Nucleus accumbens (tissue), 56 donors: ENCODE data around the gene KCNMB3.
"Not testable (repeated sequence)": the region's sequence is repeated elsewhere in the genome, so short reads cannot be mapped to it uniquely, and the experiment has no call there.

Experiments
- DNase-seq, 56 donors: peaks; one replicate each; lab custom pipeline; 2025; lab: John Stamatoyannopoulos, UW

KCNMB3 gene

GRCh38 chr3:179265092-179265491 is 14.2 kb upstream of the KCNMB3 start:
- no peak for DNase-seq

GRCh38 chr3:179264449-179264848 is 13.5 kb upstream of the KCNMB3 start:
- DNase-seq, result no peak

GRCh38 chr3:179263134-179263533 is 12.2 kb upstream of the KCNMB3 start:
- DNase-seq, result no peak

- peak in 50 of 56 donors; percentile 2 to 78 (median 34) for DNase-seq
Measured at GRCh38 chr3:179260949-179261765, 10.2 kb upstream of the KCNMB3 start.

- not testable (repeated sequence) for DNase-seq
Measured at GRCh38 chr3:179259959-179260756, 9.2 kb upstream of the KCNMB3 start.

GRCh38 chr3:179258820-179259219 is 7.9 kb upstream of the KCNMB3 start:
- no peak for DNase-seq

- not testable (repeated sequence) for DNase-seq
Measured at GRCh38 chr3:179257742-179258141, 6.8 kb upstream of the KCNMB3 start.

- no peak for DNase-seq
Measured at GRCh38 chr3:179256813-179257212, 5.9 kb upstream of the KCNMB3 start.

- no peak for DNase-seq
Measured at GRCh38 chr3:179247289-179248015, 3.5 kb downstream of the KCNMB3 start.

GRCh38 chr3:179244878-179245277 is 6.0 kb downstream of the KCNMB3 start:
- DNase-seq, result no peak

- DNase-seq, result not testable (repeated sequence)
Measured at GRCh38 chr3:179242859-179243258, 8.1 kb downstream of the KCNMB3 start.

- not testable (repeated sequence) for DNase-seq
Measured at GRCh38 chr3:179240299-179240698, 10.6 kb downstream of the KCNMB3 start.

- DNase-seq, result no peak
Measured at GRCh38 chr3:179236669-179237301, 14.1 kb downstream of the KCNMB3 start.

- DNase-seq, result no peak
Measured at GRCh38 chr3:179234199-179234598, 16.7 kb downstream of the KCNMB3 start.

- DNase-seq, result no peak
Measured at GRCh38 chr3:179233043-179233442, 17.9 kb downstream of the KCNMB3 start.

- peak in 3 of 56 donors; percentile 2 to 13 (median 6) for DNase-seq
Measured at GRCh38 chr3:179229177-179229576, 21.7 kb downstream of the KCNMB3 start.

- DNase-seq, result no peak
Measured at GRCh38 chr3:179227349-179227748, 23.6 kb downstream of the KCNMB3 start.

- no peak for DNase-seq
Measured at GRCh38 chr3:179224584-179224983, 26.3 kb downstream of the KCNMB3 start.

- no peak for DNase-seq
Measured at GRCh38 chr3:179223548-179223947, 27.4 kb downstream of the KCNMB3 start.

- DNase-seq, result not testable (repeated sequence)
Measured at GRCh38 chr3:179218213-179218612, 32.7 kb downstream of the KCNMB3 start.
